Measurements from ENCODE around the gene CBARP. TPM values are rescaled to one million over a fixed set of nuclear protein-coding genes. Genes with fewer than 3 reads are reported as not detected.
"Not testable (repeated sequence)": the region's sequence is repeated elsewhere in the genome, so short reads cannot be mapped to it uniquely, and the experiment has no call there.

The CBARP gene
- total RNA-seq, 3 donors from 2014 or later, result 0.29 to 1.2 (median 0.39) TPM

GRCh38 chr19:1205114-1206099 is 32.4 kb downstream of the CBARP start, which contains the start of gene STK11:
STK11 (plus strand) TSS chr19:1205778; CDS start chr19:1206914, 1,136 bp downstream.
- DNase-seq (peak; percentile 98 to 100 (median 99)), ATAC-seq (peak; percentile 87)
- Histone ChIP-seq H3K36me3 (ENCODE audit: low read depth) (no peaks in the 10 kb centered on the region), H3K4me1 (ENCODE audit: low read depth) (peaks cover 50% of the 10 kb centered on the region), H3K9me3 (no peaks in the 10 kb centered on the region), H3K4me3 (peak within 1 kb of the TSS; percentile 67)
- intact Hi-C loops (cut with DNase I, micrococcal nuclease), result no loop called here
- no peak for TF ChIP-seq CTCF (IDR thresholded peaks at IDR 0.05)

GRCh38 chr19:1200614-1201013 is 37.2 kb downstream of the CBARP start:
- ATAC-seq; DNase-seq; H3K36me3 ChIP-seq (ENCODE audit: low read depth); H3K9me3 ChIP-seq; H3K4me3 ChIP-seq; intact Hi-C loops (cut with DNase I, micrococcal nuclease): not testable (repeated sequence)
- H3K4me1 ChIP-seq (ENCODE audit: low read depth), result peaks cover 26% of the 10 kb centered on the region

GRCh38 chr19:1199531-1199930 is 38.3 kb downstream of the CBARP start:
- Histone ChIP-seq H3K4me1 (ENCODE audit: low read depth) (peaks cover 16% of the 10 kb centered on the region), H3K4me3 (no peak overlapping the region), H3K36me3 (ENCODE audit: low read depth) (no peaks in the 10 kb centered on the region), H3K9me3 (no peaks in the 10 kb centered on the region)
- DNase-seq (no peak), ATAC-seq (no peak)
- no peak for TF ChIP-seq CTCF (IDR thresholded peaks at IDR 0.05)
- intact Hi-C loops (cut with DNase I, micrococcal nuclease), result loop anchor here in 1 of 2 donors (10.0 kb wide), 1 partner anchor 85 kb away; no protein-coding TSS in a partner anchor

GRCh38 chr19:1189419-1189818 is 48.4 kb downstream of the CBARP start:
- TF ChIP-seq CTCF (IDR thresholded peaks at IDR 0.05), result no peak
- Histone ChIP-seq H3K36me3 (ENCODE audit: low read depth) (no peaks in the 10 kb centered on the region), H3K4me3 (no peak overlapping the region), H3K4me1 (ENCODE audit: low read depth) (no peaks in the 10 kb centered on the region), H3K9me3 (no peaks in the 10 kb centered on the region)
- intact Hi-C loops (cut with DNase I, micrococcal nuclease), result loop anchor here in 1 of 2 donors (10.0 kb wide), 1 partner anchor 75 kb away; no protein-coding TSS in a partner anchor
- no peak for DNase-seq
- ATAC-seq, result peak; percentile 39

GRCh38 chr19:1183543-1184172 is 54.1 kb downstream of the CBARP start:
- no peak for TF ChIP-seq CTCF (IDR thresholded peaks at IDR 0.05)
- peak; percentile 80 for ATAC-seq
- intact Hi-C loops (cut with DNase I, micrococcal nuclease), result loop anchor here in 1 of 2 donors (10.0 kb wide), 1 partner anchor 69 kb away; no protein-coding TSS in a partner anchor
- H3K36me3 ChIP-seq (ENCODE audit: low read depth), result no peaks in the 10 kb centered on the region
- no peak overlapping the region for H3K4me3 ChIP-seq
- no peaks in the 10 kb centered on the region for H3K9me3 ChIP-seq
- peak in 2 of 3 donors; percentile 68 to 82 for DNase-seq
- peaks cover 14% of the 10 kb centered on the region for H3K4me1 ChIP-seq (ENCODE audit: low read depth)
